Inflammatory macrophage treated with lipopolysaccharide for 4 hours (primary cell): ENCODE results near the gene ASZ1.
A peak's percentile ranks its signal among the peaks of the same experiment; 100 is the strongest.
"Not testable (repeated sequence)": the region's sequence is repeated elsewhere in the genome, so short reads cannot be mapped to it uniquely, and the experiment has no call there.

Source experiments
- DNase-seq: peaks from one replicate; pipeline ENCODE4 v3.0.0-alpha.2; 2020

The ASZ1 gene, protein sequence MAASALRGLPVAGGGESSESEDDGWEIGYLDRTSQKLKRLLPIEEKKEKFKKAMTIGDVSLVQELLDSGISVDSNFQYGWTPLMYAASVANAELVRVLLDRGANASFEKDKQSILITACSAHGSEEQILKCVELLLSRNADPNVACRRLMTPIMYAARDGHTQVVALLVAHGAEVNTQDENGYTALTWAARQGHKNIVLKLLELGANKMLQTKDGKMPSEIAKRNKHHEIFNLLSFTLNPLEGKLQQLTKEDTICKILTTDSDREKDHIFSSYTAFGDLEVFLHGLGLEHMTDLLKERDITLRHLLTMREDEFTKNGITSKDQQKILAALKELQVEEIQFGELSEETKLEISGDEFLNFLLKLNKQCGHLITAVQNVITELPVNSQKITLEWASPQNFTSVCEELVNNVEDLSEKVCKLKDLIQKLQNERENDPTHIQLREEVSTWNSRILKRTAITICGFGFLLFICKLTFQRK

DNA sequence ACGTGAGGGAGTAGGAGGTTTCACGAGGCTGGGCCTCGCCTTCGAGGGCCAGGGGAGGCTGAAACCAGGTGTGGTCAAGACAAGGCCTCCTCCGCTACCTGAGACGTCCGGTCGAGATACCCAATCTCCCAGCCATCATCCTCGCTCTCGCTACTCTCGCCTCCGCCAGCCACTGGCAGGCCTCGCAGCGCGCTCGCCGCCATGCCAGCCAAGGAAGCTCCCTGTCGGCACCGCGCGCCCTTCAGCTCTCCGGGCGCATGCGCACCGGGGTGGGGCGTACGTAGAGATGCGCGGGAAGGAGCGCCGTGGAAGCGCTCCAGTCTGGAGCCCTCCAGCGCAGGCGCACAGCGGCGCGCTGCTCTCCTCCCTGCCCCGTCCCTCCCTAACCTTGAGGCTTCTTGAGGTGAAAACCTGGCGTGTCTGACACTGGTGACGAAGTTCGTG, at the start of gene ASZ1:
ASZ1 (minus strand) TSS at position 236 of the 444 bp plus-strand sequence; CDS start at position 203, 33 bp downstream.
- DNase-seq: no peak

DNA sequence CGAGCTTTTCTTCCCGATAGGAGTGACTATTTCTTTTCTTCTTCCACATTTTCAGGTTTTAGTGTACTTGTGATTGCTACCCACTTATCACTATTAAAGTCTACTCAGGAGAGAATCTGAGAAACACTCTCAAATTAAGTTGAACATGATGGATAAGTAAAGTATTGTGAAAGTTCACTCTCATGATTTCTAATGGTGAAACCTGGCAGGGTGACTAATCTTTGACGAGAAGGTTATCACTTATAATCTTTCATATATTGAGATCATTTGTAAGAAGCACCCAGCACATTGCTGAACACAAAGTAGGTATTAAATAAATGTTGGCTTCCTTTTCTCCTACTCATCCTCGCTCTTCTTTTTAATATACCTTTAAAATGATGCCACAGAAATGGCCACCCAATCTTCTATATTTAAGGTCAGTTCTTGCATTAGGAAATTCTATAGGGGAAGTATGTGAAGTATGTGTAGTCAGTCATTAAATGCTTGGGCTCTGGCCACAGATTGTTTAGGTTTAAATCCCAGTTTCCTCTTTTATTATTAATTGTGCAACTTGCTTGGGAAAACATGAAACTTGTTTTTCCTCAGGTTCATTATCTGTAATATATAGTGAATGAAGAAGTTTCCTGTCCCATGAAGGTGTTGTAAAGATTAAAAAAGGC, 49.4 kb upstream of the ASZ1 start:
- peak; percentile 26 for DNase-seq

DNA sequence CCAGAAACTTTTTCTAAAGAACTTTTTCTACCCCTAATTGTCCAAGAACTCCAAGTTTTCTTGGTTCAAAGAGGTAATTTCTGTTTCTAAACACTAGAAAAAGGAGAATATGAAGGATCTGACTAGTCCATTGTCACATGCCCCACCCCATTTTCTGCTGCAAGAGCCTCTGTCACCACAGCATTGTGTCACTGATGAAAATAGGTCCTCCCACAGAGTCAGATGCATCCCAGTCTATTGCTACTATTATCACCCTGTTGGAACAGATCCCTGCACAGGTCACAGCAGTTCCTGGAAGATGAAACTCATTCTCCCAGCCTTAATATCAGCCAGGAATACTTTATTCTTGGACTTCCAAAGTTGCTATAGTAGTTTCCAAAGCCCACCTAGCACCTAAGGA, 45.0 kb upstream of the ASZ1 start:
- peak; percentile 72 for DNase-seq

DNA sequence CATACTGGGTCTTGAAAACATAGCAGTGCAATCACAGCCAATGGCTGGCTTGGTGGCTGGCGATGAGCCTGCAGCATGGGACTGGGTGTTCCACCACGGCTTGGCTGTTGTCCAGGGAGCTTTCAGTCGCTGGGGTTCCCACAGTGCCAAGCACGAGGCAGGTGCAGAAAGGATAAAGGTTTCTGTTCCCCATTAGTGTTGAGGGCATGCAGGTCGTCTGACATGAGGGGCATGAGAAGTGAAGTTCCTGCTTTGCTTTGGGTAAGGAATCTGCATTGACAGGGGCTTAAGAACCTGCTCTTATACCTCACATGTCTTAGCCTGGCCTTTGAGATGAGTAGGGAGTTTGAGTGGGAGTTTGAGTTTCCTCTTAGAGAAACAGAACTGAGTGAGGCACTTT, 43.5 kb upstream of the ASZ1 start:
- peak; percentile 49 for DNase-seq

DNA sequence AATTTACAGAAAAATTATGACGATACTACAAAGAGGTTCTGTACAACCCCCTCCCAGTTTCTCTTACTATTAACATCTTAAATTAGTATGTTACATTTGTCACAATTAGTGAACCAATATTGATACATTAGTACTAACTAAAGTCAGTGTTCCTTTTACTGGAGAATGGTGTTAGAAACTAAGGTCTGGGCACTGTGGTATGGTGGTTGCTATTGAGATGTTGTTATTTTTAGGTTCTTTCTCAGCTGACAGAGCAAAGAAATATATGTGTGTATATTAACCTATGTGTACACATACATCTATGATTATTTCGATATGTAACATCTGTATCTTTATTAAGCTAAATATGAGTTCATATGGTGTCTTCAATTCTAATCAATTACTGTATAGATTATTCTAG, 40.9 kb upstream of the ASZ1 start:
- no peak for DNase-seq

DNA sequence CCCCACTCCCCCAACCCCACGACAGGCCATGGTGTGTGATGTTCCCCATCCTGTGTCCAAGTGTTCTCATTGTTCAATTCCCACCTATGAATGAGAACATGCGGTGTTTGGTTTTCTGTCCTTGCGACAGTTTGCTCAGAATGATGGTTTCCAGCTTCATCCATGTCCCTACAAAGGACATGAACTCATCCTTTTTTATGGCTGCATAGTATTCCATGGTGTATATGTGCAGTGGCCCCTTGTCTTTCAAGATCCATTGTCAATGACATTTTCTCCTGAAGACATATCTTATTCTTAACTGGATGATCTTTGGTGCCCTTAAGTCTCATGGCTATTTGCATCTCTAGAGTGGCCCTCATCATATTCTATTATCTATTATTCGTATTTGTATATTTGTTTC, 33.5 kb upstream of the ASZ1 start:
- not testable (repeated sequence) for DNase-seq

DNA sequence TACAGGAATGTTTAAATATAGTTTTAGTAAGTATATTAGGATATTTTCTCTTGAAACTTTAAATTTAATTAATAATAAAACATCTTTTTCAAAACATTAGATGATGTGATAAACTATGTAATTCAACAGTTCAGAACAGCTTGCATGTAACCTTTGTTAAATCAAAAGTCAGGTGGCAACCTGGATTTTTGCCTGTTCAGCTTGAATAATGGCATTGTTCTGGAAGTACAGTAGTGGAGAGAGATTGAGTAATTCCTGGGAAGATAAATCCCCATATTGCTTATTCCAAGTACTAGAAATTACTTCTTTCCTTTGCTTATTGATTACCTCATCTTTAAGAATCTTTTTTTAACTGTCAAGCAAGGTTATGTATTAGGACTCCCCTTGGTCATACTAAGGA, 32.4 kb upstream of the ASZ1 start:
- DNase-seq: no peak

DNA sequence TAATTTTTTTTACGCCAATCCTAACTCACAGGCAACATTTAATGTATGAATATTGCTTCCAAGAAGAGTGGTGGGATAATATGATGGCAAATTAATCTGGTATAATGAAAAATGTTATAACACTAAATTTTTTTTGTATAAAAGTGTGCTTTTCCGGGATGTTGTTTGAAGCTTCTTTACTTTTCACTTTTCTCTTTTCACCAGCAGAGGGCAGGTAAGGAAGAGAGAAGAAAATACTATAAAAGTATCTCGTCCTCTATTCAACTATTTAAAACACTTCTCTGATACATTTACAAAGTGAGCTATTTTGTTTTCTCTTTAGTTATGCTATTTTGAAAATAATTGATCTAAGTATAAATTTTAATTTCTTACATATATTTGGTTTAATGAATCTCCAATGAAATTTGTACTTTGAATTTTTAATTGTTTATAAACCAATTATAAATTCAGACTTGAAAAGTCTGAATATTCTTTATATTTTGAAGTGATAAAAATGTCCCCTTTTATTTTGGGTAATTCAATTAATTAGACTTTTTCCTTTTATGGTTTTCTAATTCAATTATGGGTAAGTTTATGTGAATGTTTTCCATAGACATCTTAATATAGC, 31.8 kb upstream of the ASZ1 start:
- peak; percentile 34 for DNase-seq

DNA sequence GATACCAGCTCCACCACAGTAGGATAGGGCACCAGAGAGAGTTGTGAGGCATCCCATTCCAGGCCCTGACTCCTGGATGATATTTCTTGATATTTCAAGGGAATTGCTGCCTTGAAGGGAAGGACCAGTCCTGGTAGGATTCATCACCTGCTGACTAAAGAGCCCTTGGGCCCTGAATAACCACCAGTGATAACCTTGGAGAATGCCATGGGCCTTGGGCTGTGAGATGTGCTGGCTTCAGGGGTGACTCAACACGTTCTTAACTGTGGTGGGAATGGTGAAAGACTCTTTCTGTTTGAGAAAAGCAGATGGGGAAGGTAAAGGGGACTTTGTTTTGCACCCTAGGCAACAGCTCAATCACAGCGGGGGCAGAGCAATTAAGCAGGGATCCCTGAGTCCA, 21.4 kb upstream of the ASZ1 start:
- DNase-seq: no peak

DNA sequence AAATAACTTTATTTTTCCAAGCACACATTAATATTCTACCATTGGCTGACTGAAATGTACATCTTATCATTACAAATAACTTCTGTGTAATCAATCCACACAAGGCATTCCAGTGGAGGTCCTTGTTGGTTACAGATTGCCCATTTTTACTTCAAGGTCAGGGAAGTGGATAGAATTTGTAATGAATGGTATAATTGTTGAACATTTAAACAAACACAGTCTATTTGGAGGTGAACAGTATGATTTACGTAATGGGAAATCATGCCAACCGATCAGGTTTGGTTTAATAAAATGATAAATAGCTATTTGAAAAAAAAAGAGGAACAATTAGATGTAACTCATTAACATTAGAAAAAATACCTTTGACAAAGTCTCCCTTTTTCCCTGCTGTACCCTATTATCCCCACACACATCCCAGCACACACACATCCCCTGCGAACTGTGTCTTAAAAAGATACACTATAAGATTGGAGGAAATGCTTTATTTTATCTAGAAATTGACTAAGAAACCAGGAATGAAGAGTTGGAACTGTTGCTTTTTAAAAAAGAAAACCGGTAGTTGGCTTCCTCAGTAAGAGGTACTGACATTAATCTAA, 19.0 kb upstream of the ASZ1 start:
- no peak for DNase-seq

DNA sequence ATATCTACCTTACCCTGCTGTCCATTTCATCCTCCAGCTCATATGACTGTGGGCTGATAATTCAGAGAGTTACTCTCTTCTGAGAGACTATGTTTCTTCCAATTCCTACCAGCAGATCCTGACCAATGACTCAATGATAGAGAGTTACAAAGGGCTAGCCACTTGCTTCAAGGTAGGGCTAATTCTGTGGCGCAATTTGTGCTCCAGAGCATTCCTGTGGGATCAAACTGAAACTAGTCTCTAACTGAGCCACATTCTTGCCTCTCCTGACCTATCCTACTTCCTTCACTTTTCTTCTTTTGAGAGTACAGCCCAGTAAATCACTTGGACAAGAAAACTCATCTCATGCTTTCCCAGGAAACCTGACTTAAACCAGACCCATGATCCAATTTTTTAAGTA, 17.9 kb upstream of the ASZ1 start:
- no peak for DNase-seq

DNA sequence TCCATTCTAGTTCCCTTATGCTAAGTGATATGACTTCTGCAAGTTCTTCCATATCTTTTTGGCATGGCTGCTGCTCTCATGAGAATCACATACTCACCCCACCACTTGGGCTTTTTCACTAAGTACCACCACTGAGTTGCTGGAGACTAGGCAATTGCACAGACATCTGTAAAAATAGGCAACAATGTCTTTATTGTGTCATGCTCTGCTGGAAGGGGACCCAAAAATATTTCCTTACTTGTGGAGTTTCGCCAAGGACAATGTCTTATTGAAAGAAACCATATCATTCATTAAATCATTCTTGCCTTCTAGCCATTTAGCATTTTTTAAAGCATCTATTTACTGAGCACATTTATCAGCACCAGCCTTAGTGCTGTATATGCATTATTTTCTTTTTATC, 17.4 kb upstream of the ASZ1 start:
- no peak for DNase-seq

DNA sequence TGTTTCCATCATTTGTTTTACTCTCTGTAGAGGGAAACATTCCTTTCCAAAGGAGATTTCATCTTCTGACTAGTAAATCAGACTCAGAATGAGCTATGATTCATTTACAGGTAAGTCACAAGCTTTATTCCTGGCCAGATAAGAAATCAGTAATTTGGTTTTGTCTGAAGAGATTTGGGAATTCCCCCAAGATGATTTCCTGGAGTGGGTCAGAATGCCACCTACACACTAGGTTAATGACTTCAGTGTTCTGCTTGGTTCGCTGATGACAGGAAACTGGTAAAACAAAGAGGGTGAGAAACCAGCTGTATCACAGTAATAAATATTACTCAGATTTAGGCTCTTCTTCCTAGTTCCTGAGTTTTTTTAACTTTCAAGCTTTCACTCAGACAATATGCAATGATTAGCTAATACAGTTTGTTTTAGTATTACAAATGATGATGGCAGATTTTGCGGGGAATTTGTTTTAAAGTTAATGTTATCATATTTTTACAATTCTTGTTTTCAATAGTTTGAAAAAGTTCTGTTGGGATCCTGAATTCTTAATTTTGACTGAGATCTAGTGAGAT, 8.3 kb upstream of the ASZ1 start:
- DNase-seq: no peak

DNA sequence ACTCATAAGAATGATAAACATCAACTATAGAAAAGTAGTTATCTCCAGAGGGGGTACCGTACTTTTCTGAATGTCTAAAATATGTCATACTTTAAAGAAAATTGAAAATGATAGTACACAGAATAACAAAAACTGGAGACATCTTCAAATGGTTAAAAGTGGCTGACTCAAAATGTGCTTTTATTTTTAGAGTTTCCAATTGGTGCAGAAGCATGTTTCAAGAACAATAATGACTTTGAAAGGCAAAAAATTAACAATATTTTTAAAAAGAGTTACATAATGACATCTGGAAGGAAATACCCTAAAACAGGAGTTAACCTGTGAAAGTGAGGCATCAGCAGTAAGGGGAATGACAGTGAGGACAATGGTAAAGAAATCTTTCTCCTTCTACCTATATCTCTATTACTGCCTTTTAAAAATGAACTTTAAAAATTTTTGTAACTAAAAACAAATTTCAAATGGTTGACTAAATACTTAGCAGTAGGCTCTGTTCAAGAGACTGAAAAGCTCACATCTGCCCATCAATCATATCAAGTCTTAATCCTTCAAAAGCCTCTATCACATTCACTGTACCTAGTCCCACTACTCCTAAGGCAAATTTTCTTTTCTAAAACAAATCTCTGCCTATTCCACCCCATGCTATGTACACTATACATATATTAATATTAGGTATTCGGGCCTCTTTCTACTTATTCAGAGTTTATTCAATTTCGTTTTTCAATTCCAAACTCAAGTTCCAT, 3.0 kb downstream of the ASZ1 start:
- no peak for DNase-seq

DNA sequence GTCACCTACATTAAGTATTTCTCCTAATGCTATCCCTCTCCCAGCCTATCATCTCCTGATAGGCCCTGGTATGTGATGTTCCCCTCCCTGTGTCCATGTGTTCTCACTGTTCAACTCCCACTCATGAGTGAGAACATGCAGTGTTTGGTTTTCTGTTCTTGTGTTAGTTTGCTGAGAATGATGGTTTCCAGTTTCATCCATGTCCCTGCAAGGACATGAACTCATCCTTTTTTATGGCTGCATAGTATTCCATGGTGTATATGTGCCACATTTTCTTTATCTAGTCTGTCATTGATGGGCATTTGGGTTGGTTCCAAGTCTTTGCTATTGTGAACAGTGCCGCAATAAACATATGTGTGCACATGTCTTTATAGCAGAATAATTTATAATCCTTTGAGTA, 12.7 kb downstream of the ASZ1 start:
- not testable (repeated sequence) for DNase-seq

DNA sequence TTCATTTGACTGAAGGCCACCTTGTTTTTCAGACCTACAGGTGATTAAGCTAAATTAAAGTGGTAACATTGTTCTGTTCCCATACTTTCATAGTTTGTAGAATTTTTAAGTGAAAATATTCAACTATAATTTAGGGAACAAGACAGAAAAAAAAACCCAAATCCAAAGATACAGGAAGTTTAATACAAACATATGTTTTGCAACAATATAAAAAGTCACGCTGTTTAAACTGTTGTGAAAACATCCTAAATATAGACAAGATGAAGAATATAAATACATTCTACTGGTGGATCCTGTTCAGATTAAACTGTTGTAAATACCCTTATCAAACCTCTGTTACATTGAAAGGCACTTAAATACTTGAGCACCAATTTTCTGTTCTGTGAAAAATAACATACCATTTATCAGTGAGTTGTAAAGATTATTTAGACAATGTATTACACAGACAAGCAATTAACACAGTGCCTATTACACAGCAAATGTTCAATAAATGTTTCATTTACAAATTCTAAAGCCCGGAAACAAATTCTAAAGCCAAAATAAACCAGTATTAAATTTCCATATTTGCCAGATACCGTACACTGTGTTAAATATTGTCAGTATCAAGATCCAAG, 14.2 kb downstream of the ASZ1 start:
- peak; percentile 38 for DNase-seq

DNA sequence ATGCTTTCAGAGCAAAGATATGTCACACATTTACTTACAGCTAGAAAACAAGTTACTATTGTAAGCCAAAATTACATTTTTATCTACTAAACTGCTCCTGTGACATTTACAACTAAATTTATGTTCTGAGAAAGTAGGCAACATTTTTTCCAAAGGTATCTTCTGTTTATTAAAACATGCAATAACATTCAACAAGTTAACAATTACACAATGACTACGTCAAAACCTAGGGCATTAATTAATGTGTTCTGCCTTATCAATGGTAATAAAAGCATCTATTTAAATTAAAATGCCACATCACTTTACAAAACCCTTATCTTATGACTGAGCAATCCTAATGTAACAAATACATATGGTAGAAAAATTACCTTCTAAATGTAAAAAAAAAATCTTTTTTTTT, 14.9 kb downstream of the ASZ1 start:
- no peak for DNase-seq

DNA sequence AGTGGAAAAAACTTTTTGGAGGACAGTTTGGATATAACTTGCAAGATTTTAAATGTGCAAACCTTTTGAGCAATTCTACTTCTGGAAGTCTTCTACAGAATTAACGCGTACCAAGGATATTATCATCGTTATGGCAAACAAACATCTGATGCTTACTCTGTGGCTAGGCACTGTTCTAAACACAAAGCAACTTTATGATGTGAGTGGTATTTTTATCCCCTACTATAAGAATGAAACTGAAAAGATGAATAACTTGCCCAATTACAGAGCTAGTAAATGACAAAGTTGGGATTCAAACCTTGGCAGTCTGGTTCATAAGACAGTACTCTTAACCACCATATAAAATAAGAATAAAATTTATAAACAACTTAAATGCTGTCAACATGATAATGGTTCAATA, 15.8 kb downstream of the ASZ1 start:
- DNase-seq: no peak

DNA sequence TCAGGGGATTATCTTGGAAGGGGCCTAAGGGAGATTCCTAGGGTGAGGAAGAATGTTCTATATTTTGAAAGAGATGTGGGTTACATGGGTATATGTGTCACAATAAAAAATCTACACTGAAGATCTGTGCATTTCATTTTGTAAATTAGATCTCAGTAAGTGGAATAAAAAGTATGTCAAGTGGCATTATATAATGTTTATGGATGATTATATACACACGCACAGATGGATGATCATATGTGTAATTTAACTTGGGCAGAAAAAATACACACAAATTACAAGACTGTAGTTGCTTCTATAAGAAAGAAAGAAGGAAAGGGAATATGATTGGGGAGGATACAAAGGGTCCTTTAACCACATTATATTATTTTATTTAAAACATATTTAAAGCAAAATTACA, 18.5 kb downstream of the ASZ1 start:
- DNase-seq: no peak

DNA sequence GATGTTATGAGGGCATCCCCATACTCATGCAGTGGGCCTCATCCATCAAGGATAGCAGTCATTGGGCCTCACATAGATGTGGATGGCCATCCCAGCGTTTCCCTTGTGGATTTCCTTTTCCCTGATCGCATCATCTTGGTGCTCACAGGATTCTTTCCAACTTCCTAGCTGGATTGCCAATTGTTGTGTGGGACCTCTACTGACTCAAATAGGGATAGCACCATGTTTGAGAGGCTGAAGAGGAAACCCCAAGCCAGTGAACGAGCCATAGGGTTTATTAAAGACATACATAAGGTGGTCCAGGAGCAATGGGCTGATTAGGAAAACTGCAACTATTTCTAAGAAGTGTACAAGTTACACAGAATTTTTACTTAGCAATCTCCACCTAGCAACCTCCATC, 21.8 kb downstream of the ASZ1 start:
- no peak for DNase-seq

DNA sequence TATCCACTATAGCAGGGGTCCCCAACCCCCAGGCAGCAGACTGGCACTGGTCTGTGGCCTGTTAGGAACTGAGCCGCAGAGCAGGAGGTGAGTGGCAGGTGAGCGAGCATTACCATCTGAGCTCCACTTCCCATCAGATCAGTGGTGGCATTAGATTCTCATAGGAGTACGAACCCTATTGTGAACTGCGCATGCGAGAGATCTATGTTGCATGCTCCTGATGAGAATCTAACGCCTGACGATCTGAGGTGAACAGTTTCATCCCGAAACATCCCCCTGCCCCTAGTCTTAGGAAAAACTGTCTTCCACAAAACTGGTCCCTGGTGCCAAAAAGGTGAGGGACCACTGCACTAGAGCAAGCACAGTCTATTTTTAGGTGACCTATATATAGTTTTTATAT, 23.6 kb downstream of the ASZ1 start:
- no peak for DNase-seq

DNA sequence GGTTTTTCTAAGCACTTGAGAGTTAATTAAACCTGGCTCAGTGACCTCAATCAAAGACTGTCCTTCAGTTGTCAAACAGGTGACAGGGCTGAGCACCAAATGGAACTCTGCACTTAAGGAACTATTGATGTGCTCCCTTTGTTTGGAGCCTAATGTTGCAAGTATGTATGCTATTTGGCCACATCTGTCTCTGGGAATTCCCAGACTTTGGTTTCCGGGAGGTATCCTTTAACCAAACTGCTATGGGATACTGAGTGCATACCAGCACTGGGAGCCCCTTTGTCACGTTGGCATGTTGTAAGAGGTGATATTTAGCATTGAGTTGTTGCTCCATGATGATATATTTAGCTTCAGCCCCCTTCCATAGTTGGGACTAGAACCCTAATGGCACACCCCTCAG, 25.2 kb downstream of the ASZ1 start:
- DNase-seq: no peak
